Fibroblast of skin of right biceps (primary cell): ENCODE measurements around the gene RGS9.
"Not testable (repeated sequence)": the region's sequence is repeated elsewhere in the genome, so short reads cannot be mapped to it uniquely, and the experiment has no call there.

Source experiments
- DNase-seq: peaks from one replicate; pipeline ENCODE4 v3.0.0-alpha.2; 2013

Gene RGS9

DNA sequence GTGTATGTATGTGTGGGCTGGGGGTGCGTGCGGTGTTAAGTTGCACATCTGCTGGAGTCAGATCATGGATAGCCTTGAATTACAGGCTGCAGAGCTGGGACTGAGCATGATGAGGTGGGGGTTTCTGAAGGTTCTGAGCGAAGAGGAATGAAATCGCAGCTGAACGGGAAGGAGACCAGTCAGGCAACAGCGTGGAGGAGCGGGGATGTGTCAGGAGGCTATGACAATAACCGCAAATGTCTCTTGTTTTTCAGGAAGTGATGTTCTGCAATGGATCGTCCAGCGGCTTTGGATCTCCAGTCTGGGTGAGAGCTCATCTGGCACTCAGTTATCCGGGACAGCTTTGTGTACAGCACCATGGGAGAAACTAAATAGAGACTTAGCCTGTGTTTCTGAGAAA is 20.9 kb downstream of the RGS9 start:
- DNase-seq: no peak

DNA sequence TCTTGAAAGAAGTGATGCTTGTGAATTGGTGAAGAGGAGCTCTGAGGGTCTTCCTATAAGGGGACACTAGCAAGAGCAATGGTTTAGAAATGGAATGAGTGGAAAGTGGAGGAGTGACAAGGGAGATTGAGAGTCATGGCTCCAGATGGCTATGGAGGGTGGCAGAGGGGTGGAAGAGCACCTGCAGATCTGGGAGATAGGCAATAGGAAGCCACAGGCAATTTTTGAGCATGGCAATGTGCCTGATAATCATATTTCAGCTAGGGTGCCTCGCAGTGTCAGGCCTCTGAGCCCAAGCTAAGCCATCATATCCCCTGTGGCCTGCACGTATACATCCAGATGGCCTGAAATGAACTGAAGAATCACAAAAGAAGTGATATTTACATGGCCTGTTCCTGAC is 21.5 kb downstream of the RGS9 start:
- DNase-seq: no peak

DNA sequence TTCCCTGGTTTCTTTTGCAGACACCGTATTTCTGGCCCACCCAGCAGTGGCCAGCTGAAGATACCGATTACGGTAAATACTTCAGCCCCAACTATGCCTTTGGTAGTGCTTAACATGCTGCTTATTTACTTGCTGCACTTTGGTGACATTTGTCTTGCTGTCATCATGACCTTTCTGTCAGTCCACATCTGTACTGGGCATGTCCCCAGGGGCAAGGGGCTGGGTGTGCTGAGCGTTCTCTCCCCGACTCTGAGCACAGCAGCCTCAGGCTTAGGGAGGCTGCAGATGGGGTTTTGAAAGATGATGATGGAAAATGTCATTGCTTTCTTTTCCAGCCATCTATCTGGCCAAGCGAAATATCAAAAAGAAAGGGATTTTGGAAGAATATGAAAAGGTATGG is 23.3 kb downstream of the RGS9 start:
- DNase-seq: no peak

DNA sequence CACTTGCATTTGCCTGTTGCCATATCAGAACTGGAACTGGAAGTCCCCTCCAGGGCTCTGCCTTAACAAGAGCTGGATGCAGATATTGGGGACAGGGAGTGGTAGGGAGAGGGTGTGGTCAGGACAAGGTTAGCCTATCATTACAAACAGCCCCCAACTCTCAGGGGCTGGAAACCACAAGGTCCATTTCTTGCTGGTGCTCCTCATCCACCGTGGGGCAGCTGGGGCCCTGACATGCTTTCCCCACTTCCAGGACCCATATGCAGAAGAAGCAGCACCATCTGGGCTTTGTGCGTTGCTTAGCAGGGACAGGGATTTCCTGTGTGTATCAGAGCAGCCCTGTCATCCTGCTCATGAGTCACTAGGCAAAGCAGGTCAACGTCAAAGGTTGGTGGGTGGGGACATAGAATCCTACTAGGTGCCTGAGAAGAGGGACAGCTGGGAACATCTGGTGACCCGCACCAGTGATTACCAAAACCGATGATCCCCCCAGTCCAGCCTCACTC is 26.9 kb downstream of the RGS9 start:
- peak; percentile 45 for DNase-seq

DNA sequence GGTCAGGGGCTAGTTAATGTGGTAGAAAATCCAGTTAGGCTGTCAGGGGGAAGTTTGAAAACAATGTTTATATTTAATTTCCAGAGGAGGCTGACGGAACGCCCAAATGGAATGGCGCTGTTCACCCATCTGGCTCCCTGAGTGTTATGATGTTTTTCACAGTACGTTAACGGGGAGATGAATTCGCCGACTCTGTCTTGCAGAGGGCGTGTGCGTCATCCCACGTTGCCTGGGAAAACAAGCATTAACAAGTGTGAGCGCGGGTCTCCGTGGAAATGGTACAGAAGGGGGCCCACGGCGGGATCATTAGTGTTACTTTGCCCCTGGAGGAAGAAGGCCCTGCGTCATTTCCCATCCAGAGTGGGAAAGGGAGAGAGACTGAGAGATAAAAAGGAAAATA is 29.6 kb downstream of the RGS9 start:
- DNase-seq: no peak

DNA sequence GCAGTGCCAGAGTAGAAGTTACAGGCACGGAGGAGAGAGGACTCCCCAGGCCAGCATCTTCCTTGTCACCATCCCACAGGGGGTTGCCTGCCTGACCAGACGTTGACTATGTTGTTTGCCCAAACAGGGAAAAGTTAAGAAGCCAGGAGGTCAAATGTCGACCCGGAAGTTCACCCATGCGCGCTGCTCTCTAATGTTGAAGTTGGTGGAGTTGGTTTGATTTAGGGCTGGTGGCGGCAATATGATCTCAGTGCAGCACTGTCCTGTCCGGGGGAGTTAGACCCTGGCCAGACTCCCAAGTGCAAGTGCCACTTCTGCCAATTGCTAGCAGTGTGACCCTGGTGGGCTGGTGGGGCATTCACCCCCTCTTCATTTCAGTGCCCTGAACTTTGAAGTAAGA is 30.4 kb downstream of the RGS9 start:
- no peak for DNase-seq

DNA sequence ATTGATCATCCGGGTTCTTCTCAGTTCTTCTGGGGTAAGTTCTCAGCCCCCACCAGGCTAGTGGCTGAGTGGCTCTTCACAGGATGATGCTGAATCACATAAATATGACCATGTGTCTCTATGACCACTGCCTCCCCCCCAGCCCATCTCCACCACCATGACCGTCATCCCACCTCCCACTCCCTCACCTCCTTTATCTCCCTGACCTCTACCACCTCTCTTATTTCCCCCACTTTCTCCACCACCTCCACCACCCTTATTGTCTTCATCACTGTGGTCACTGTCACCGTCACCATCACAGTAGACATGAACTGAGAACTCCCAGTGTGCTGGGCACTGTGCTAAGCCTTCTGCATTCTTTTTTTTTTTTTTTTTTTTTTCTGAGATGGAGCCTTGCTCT is 32.5 kb downstream of the RGS9 start:
- DNase-seq: no peak

DNA sequence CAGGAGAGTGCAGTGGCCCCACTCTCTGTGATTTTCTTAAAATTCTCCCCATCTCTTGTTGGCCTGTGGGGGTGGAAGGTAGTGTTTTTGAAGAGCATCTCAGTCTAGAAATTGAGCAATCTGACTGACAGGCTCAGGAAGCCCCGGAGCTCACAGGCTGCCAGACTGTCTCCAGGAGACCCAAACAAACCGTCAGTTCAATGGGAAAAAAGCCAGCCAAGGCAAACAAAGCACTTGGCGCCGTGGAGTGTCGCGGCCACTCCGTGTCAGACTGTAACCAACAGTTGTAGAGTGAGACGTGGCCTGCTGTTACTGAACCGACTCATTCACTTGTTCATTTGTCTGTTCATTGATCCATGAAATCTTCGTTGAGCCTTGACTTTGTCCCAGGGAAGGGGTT is 33.7 kb downstream of the RGS9 start:
- DNase-seq: no peak

DNA sequence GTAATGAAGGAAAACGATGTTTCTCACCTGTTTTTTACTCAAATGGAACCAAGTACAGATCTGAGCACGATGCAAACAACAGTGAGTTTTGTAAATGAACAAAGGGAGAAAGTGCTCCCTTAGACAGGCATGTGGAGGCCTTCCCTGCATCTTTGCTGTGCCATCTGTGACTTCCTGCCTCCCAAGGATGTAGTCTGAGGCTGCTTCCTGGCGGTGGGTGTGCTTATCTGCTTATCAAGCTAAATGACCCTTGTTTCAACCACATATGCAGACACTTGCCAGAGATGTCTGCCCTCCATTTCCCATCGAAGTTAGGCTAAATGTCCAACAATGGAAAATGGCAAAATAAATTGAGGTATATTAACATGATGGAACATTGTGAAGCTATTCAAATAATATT is 34.6 kb downstream of the RGS9 start:
- no peak for DNase-seq

DNA sequence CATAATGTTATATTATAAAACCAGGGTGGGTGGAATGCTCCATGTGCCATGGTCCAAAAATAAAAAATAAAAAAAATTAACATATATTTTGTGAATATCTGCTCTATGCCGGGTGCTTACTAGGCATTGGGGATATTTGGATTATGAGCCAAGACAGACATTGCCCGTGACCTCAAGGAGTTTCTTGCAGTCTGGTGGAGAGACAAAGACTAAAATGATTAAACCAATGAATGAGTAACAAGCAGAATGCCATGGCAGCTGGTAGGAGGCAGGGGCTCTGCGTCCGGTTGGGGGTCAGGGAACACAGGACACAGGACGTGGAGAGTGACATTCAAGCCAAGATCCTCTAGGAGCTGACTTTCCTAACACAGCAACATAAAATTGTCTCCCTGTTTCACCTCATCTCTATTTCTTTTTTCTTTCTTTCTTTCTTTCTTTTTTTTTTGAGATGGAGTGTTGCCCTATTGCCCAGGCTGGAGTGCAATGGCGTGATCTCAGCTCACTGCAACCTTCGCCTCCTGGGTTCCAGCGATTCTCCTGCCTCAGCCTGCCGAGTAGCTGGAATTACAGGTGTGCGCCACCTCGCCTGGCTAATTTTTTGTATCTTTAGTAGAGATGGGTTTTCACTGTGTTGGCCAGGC is 35.4 kb downstream of the RGS9 start:
- DNase-seq: no peak

DNA sequence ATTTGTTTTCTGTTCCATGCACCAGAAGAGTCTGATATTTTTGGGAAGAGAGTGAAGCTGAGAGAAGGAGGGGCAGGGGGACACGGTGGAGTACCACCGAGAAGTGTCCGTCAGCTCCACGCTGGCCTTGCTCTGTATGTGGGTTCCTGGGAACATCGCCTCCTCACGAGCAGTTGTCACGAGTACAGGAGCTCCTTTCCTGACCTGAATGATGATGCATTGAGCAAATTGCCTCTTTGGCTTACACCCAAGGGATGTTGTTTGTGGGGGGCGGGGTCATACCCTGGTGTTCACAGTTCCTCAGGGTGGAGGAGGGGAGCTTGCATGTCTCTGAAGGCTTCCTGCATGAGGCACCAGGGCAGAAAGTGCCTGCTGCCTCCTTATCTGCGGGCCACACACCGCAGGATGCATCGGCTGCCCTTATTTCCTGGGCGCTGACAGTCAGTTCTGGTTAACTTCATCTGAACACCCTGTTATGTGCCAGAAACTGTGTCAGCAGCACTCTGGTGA is 36.2 kb downstream of the RGS9 start:
- DNase-seq: peak; percentile 83

DNA sequence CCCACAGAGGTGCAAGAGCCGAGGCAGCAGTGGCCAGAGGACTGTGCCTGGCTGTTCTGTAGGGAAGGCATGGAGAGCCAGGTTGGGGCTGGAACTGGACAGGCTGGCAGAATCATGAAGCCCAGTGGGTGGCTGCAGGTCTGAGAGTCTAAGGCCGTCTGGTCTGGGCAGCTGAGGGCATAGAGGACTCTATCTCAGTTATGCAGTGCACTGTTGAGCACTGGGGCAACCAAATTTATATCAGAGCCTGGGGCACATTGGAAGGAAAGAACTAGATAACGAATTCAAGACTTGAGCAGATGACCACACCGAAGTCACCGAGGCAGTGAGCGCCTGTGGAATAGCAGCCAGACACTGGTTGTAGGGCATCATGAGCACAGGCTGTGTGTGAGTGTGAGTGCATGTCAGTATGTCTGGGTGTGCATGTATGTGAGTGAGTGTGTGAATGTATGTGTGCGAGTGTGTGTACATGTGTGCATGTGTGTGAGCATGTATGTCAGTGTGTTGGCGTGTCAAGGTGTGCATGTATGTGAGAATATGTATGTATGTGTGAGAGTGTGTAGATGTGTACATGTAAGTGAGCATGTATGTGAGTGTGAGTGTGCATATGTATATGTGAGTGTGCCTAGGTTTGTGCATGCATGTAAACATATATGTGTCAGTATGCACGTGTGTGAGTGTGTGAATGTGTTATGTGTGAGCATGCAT is 37.0 kb downstream of the RGS9 start:
- DNase-seq: no peak

DNA sequence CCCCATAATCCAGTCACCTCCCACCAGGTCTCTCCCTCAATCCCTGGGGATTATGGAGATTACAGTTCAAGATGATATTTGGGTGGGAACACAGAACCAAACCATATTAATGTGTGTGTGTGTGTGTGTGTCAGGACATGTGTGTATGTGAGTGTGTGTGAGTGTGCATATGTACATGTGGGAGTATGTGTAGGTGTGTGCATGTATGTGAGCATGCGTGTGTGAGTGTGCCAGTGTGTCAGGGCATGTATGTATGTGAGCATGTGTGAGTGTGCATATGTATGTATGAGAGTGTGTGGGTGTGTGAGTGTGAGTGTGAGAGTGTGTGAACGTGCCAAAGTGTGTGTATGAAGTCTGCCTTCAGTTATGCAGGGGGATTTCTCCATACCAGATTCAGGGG is 37.8 kb downstream of the RGS9 start:
- DNase-seq: no peak

DNA sequence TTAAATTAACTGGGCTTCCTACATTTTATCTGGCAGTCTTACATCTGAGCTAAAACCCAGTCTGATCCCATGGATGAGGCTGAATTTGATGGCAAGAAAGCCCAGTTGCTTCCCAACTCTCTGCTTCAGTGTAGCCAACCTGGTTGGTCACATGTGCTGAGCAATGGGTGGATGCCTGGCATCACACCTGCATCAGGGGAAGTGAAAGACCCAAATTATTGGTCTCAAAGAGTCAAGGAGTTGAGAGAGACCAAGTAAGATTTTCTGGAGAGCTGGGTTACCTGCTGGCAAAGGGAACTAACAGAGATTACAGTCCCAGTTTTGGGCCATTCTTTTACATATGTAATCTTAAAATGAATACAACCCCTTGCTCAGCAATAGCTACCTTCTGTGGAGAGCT is 38.8 kb downstream of the RGS9 start:
- no peak for DNase-seq

DNA sequence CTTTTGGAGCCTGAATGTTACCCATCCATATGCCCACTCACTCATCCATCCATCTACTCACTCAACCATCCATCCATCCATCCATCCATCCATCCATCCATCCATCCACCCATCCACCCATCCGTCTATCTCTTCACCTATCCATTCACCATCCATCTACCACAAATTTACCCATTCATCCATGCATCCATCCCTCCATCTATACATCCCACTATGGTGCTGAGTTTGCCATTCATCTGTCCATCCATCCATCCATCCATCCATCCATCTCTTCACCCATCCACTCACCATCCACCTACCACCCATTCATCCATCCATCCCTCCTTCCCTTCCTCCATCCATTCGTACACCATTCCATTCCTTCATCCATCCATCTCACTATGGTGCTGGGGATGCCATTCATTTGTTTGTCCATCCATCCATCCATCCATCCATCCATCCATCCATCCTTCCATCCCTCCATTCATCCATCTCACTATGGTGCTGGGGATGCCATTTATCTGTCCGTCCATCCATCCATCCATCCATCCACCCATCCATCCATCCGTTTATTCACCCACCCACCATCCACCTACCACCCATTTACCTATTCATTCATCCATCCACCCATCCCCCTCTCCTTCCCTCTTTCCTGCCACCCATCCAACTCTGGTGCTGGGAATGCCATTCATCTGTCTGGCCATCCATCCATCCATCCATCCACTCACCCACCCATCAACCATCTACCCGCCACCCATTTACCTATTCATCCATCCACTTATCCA is 39.7 kb downstream of the RGS9 start:
- DNase-seq: no peak

DNA sequence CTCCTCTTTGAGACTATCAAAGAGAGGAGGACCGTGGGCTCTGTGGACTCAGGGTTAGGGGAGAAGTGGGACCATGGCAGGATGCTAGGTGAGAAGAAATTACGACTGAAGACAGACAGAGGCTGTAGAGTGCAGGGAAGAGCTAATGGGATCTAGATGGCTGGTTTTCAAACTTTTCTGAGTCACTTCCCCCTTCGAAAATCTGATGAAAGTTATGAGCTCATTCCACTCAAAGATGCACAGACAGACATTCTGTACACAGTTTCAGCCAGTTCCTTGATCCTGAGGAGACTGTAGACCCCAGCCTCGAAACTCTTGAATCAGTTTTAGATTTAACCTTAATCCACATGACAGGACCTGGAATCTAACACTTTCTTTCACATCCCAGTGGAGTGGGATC is 40.7 kb downstream of the RGS9 start:
- peak; percentile 77 for DNase-seq

DNA sequence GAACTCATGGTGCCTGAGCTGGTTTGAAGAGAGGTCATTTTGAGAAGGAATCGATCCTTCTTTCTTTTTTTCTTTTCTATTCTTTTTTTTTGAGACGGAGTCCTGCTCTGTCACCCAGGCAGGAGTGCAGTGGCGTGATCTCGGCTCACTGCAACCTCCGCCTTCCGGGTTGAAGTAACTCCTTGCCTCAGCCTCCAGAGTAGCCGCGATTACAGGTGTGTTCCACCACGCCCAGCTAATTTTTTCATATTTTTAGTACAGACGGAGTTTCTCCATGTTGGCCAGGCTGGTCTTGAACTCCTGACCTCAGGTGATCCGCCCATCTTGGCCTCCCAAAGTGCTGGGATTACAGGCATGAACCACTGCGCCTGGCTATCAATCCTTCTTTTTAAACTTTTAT is 43.1 kb downstream of the RGS9 start:
- DNase-seq: not testable (repeated sequence)

DNA sequence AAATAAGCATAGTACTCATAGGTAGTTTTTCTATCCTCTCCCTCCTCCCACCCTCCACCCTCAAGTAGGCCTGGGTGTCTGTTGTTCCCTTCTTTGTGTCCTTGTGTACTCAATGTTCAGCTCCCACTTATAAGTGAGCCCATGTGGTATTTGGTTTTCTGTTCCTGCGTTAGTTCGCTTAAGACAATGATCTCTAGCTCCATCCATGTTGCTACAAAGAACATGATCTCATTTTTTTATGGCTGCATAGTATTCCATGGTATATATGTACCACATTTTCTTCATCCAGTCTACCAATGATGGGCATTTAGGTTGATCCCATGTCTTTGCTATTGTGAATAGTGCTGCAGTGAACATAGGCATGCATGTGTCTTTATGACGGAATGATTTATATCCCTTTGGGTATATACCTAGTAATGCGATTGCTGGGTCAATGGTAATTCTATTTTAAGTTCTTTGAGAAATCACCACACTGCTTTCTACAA is 43.6 kb downstream of the RGS9 start:
- not testable (repeated sequence) for DNase-seq

DNA sequence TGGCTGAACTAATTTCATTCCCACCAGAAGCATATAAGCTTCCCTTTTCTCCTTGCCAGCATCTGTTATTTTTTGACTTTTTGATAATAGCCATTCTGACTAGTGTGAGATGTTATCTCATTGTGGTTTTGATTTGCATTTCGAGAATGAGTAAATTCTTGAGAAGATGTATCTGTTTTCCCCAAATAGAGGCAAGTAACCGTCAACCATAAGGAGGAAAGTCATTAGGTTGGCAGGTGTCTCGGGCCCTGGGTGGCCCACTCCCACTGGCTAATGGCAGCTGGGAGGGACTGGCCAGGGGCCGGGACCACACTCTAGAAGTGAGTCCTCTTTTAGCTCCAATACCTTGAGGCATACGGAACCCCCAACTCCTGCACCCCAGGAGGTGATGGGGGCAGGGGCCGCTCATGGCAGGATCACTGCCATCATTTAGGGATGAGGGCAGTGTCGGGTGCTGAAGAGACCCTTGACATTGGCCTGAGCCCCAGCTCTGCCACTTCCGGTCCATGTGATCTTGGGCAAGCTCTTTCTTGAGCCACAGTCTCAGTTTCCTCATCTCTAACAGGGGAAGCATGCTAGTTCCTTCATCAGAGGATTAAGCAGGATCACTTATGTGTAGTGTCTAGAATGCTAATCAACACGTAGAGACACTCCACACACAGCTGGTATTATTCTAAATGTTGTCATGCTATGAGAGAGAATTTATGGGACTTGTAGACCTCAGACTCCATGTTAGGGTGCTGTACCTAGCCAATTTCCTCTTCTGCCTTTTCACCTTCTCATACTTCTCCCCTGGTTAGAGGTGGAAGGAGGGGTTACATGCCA is 44.3 kb downstream of the RGS9 start:
- no peak for DNase-seq

DNA sequence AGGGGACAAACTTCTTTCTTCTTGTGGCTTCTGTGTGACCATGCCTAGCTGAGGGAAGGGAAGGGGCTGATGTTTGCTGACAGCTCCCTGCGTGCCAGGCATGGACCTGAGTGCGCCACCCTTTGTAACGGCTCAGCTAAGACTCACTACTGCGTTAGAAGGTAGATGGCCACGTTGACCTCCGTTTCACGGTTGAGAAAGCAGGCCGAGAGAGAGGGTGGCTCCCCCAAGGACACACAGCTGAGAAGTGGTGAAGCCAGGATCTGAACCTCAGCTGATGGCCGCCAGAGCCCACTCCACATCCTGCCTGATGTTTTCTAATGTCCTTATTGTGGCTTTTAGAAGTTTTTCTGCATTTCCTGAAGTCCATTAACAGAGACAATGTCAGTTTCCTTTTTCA is 45.1 kb downstream of the RGS9 start:
- DNase-seq: no peak

DNA sequence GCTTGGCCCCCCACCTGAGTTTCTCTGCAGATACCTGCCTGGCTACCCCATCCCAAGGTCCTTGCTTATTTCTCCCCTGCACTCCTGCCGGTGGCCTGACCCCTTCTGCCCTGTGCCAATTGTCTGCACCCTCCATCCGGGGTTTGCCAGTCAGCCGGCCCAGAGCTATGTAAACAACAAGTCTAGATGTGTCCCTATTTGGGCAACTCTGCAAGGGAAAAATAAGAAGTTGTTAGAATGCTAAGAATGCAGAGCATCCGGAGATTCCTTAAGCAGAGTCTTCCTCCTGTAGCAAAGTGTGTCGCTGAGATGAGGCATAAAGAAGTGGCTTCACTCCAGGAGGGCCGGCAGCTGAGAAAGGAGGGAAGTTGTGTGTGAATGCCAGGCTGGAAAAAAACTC is 46.6 kb downstream of the RGS9 start:
- peak; percentile 87 for DNase-seq

DNA sequence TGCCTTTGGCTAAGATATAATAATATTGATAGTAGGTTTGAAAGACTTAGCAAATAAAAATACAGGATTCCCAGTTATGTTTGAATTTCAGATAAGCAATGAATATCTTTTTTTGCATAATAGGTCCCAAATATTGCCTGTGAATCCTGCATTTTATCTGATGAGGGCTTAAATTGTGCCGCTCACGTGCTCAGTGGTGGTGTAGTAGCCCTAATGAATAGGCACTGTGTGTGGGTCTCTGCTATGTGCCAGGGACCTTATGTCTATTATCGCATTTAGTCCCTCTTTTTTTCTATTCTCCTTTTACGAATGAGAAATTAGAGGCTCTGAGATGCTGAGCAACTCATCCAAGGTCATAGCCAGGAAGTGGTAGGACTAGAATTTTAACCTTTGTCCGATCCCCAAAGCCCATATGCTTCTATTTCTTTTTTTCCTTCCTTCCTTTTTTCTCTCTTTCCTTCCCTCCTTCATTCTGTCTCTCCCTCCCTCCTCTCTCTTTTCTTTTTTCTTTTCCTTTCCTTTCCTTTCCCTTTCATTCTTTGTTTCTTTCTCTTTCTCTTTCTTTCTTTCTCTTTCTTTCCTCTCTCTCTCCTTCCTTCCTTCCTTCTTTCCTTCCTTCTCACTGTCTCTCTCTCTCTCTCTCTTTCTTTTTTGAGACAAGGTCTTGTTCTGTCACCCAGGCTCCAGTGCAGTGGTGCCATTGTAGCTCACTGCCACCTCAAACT is 47.2 kb downstream of the RGS9 start:
- no peak for DNase-seq
